ENCODE results near the gene ASB7.

Gene ASB7

DNA sequence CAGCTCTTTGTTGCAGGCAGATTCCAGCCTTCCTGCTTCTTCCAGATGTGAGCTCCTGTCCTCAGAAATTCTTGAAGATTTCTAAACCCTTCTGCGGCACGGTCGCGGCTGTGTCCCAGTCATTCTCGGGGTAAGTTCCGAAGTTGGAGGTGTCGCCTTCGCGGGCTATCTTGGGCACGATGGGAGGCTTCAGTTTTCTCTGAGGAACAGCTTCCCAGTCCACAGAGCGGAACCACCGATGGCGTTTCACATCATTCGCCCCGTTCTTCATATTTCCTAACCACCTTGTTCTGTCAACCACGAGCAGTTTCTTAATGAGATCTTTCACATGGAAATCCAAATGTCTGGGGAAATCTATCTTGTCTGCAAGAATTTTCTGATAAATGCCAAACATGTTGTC, 48.9 kb upstream of the ASB7 start:
- ChIA-PET CTCF (no interaction called here), POLR2A (no interaction called here)
- no peak overlapping the region for H3K4me3 ChIP-seq (ENCODE audit: low read depth, low read length)
- no peaks in the 10 kb centered on the region for H3K4me1 ChIP-seq (ENCODE audit: control insufficient read depth, insufficient read depth, low read length)
- no peak for TF ChIP-seq GFI1B (tag by site-specific recombination; IDR thresholded peaks at IDR 0.05)
- TF ChIP-seq, protein P1, sequence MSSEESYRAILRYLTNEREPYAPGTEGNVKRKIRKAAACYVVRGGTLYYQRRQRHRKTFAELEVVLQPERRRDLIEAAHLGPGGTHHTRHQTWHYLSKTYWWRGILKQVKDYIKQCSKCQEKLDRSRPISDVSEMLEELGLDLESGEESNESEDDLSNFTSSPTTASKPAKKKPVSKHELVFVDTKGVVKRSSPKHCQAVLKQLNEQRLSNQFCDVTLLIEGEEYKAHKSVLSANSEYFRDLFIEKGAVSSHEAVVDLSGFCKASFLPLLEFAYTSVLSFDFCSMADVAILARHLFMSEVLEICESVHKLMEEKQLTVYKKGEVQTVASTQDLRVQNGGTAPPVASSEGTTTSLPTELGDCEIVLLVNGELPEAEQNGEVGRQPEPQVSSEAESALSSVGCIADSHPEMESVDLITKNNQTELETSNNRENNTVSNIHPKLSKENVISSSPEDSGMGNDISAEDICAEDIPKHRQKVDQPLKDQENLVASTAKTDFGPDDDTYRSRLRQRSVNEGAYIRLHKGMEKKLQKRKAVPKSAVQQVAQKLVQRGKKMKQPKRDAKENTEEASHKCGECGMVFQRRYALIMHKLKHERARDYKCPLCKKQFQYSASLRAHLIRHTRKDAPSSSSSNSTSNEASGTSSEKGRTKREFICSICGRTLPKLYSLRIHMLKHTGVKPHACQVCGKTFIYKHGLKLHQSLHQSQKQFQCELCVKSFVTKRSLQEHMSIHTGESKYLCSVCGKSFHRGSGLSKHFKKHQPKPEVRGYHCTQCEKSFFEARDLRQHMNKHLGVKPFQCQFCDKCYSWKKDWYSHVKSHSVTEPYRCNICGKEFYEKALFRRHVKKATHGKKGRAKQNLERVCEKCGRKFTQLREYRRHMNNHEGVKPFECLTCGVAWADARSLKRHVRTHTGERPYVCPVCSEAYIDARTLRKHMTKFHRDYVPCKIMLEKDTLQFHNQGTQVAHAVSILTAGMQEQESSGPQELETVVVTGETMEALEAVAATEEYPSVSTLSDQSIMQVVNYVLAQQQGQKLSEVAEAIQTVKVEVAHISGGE (tag by site-specific recombination; conservative IDR thresholded peaks at IDR 0.05; ENCODE audit: low read depth): no peak
- TF ChIP-seq, protein P2, sequence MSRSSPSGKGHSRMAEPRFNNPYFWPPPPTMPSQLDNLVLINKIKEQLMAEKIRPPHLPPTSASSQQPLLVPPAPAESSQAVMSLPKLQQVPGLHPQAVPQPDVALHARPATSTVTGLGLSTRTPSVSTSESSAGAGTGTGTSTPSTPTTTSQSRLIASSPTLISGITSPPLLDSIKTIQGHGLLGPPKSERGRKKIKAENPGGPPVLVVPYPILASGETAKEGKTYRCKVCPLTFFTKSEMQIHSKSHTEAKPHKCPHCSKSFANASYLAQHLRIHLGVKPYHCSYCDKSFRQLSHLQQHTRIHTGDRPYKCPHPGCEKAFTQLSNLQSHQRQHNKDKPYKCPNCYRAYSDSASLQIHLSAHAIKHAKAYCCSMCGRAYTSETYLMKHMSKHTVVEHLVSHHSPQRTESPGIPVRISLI (tag by site-specific recombination; IDR thresholded peaks at IDR 0.05): no peak
- TF ChIP-seq ZNF514 (tag by site-specific recombination; IDR thresholded peaks at IDR 0.05): no peak
- no peak for TF ChIP-seq ZNF792 (tag by site-specific recombination; IDR thresholded peaks at IDR 0.05)
- TF ChIP-seq, protein P3, sequence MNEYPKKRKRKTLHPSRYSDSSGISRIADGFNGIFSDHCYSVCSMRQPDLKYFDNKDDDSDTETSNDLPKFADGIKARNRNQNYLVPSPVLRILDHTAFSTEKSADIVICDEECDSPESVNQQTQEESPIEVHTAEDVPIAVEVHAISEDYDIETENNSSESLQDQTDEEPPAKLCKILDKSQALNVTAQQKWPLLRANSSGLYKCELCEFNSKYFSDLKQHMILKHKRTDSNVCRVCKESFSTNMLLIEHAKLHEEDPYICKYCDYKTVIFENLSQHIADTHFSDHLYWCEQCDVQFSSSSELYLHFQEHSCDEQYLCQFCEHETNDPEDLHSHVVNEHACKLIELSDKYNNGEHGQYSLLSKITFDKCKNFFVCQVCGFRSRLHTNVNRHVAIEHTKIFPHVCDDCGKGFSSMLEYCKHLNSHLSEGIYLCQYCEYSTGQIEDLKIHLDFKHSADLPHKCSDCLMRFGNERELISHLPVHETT (tag by site-specific recombination; IDR thresholded peaks at IDR 0.05): no peak
- TF ChIP-seq MYNN (tag by site-specific recombination; IDR thresholded peaks at IDR 0.05; ENCODE audit: borderline replicate concordance): no peak
- no peak for TF ChIP-seq KLF9 (tag by site-specific recombination; IDR thresholded peaks at IDR 0.05; ENCODE audit: low read depth)
- H3K36me3 ChIP-seq (ENCODE audit: control insufficient read depth in 2 of 2, insufficient read depth in 1 of 2, low read length in 2 of 2): no peaks in the 10 kb centered on the region
- no peaks in the 10 kb centered on the region for H3K9me3 ChIP-seq (ENCODE audit: control insufficient read depth, insufficient read depth, low read depth, low read length)
- H3K27ac ChIP-seq (ENCODE audit: extremely low read depth, low read depth, low read length): no peak overlapping the region

DNA sequence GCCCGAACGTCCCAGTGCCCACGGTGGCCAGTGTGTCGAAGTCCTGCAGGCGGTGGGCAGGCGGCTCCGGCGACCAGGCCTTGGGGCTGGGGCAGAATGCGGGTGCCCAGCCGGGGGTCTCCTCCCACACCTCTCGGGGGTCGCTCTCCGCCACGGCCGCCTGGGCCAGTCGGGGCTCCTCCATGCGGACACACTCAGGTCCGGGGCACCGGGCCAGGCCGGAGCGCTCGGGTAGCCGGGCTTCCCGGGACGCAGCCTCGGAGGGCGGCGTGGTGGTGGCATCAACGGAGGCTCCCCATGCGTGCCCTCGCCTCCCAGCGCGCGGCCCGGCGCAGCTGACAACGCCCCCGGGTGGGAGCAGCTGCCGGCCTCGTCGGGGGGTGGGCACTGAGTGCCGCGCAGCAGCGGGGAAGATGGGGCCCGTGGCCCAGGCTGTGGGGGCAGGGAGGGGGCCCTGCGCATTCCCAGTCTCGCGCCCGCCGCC, 43.6 kb upstream of the ASB7 start:
- no peaks in the 10 kb centered on the region for H3K9me3 ChIP-seq (ENCODE audit: control insufficient read depth, insufficient read depth, low read depth, low read length)
- no peaks in the 10 kb centered on the region for H3K4me1 ChIP-seq (ENCODE audit: control insufficient read depth, insufficient read depth, low read length)
- no peak overlapping the region for H3K4me3 ChIP-seq (ENCODE audit: low read depth, low read length)
- ChIA-PET CTCF (no interaction called here), POLR2A (no interaction called here)
- H3K36me3 ChIP-seq (ENCODE audit: control insufficient read depth in 2 of 2, insufficient read depth in 1 of 2, low read length in 2 of 2): no peaks in the 10 kb centered on the region
- H3K27ac ChIP-seq (ENCODE audit: extremely low read depth, low read depth, low read length): no peak overlapping the region
- TF ChIP-seq, protein P4, sequence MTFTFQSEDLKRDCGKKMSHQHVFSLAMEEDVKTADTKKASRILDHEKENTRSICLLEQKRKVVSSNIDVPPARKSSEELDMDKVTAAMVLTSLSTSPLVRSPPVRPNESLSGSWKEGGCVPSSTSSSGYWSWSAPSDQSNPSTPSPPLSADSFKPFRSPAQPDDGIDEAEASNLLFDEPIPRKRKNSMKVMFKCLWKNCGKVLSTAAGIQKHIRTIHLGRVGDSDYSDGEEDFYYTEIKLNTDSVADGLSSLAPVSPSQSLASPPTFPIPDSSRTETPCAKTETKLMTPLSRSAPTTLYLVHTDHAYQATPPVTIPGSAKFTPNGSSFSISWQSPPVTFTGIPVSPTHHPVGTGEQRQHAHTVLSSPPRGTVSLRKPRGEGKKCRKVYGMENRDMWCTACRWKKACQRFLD (tag by site-specific recombination; IDR thresholded peaks at IDR 0.05): no peak
- no peak for TF ChIP-seq ZNF571 (tag by site-specific recombination; IDR thresholded peaks at IDR 0.05)
- TF ChIP-seq ZNF843 (tag by site-specific recombination; IDR thresholded peaks at IDR 0.05): no peak
- TF ChIP-seq, protein P5, sequence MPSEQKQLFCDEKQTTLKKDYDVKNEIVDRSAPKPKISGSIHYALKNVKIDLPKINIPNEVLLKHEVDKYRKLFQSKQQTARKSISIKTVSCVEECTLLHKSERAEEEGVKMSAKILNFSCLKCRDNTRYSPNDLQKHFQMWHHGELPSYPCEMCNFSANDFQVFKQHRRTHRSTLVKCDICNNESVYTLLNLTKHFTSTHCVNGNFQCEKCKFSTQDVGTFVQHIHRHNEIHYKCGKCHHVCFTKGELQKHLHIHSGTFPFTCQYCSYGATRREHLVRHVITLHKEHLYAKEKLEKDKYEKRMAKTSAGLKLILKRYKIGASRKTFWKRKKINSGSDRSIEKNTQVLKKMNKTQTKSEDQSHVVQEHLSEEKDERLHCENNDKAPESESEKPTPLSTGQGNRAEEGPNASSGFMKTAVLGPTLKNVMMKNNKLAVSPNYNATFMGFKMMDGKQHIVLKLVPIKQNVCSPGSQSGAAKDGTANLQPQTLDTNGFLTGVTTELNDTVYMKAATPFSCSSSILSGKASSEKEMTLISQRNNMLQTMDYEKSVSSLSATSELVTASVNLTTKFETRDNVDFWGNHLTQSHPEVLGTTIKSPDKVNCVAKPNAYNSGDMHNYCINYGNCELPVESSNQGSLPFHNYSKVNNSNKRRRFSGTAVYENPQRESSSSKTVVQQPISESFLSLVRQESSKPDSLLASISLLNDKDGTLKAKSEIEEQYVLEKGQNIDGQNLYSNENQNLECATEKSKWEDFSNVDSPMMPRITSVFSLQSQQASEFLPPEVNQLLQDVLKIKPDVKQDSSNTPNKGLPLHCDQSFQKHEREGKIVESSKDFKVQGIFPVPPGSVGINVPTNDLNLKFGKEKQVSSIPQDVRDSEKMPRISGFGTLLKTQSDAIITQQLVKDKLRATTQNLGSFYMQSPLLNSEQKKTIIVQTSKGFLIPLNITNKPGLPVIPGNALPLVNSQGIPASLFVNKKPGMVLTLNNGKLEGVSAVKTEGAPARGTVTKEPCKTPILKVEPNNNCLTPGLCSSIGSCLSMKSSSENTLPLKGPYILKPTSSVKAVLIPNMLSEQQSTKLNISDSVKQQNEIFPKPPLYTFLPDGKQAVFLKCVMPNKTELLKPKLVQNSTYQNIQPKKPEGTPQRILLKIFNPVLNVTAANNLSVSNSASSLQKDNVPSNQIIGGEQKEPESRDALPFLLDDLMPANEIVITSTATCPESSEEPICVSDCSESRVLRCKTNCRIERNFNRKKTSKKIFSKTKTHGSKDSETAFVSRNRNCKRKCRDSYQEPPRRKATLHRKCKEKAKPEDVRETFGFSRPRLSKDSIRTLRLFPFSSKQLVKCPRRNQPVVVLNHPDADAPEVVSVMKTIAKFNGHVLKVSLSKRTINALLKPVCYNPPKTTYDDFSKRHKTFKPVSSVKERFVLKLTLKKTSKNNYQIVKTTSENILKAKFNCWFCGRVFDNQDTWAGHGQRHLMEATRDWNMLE (tag by site-specific recombination; conservative IDR thresholded peaks at IDR 0.05; ENCODE audit: low read depth): no peak
- TF ChIP-seq, protein P6, sequence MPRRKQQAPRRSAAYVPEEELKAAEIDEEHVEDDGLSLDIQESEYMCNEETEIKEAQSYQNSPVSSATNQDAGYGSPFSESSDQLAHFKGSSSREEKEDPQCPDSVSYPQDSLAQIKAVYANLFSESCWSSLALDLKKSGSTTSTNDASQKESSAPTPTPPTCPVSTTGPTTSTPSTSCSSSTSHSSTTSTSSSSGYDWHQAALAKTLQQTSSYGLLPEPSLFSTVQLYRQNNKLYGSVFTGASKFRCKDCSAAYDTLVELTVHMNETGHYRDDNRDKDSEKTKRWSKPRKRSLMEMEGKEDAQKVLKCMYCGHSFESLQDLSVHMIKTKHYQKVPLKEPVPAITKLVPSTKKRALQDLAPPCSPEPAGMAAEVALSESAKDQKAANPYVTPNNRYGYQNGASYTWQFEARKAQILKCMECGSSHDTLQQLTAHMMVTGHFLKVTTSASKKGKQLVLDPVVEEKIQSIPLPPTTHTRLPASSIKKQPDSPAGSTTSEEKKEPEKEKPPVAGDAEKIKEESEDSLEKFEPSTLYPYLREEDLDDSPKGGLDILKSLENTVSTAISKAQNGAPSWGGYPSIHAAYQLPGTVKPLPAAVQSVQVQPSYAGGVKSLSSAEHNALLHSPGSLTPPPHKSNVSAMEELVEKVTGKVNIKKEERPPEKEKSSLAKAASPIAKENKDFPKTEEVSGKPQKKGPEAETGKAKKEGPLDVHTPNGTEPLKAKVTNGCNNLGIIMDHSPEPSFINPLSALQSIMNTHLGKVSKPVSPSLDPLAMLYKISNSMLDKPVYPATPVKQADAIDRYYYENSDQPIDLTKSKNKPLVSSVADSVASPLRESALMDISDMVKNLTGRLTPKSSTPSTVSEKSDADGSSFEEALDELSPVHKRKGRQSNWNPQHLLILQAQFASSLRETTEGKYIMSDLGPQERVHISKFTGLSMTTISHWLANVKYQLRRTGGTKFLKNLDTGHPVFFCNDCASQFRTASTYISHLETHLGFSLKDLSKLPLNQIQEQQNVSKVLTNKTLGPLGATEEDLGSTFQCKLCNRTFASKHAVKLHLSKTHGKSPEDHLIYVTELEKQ (tag by site-specific recombination; IDR thresholded peaks at IDR 0.05; ENCODE audit: borderline replicate concordance): no peak
- no peak for TF ChIP-seq ZNF530 (tag by site-specific recombination; IDR thresholded peaks at IDR 0.05; ENCODE audit: low read depth)
- TF ChIP-seq, protein P7, sequence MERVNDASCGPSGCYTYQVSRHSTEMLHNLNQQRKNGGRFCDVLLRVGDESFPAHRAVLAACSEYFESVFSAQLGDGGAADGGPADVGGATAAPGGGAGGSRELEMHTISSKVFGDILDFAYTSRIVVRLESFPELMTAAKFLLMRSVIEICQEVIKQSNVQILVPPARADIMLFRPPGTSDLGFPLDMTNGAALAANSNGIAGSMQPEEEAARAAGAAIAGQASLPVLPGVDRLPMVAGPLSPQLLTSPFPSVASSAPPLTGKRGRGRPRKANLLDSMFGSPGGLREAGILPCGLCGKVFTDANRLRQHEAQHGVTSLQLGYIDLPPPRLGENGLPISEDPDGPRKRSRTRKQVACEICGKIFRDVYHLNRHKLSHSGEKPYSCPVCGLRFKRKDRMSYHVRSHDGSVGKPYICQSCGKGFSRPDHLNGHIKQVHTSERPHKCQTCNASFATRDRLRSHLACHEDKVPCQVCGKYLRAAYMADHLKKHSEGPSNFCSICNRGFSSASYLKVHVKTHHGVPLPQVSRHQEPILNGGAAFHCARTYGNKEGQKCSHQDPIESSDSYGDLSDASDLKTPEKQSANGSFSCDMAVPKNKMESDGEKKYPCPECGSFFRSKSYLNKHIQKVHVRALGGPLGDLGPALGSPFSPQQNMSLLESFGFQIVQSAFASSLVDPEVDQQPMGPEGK (tag by site-specific recombination; IDR thresholded peaks at IDR 0.05): no peak
- TF ChIP-seq ZNF510 (tag by site-specific recombination; IDR thresholded peaks at IDR 0.05; ENCODE audit: insufficient replicate concordance): no peak

Data from HEK293 (cell line).